ENCODE measurements around the gene MTURN. TPM values are rescaled to one million over a fixed set of nuclear protein-coding genes. Genes with fewer than 3 reads are reported as not detected.

Gene MTURN
- total RNA-seq, 2 experiments from 2014 or later: 38.4 to 38.9 TPM

- Histone ChIP-seq H3K4me3 (ENCODE audit: low read length) (no peak overlapping the region), H3K9me3 (ENCODE audit: control insufficient read depth in 1 of 2, insufficient read depth in 1 of 2, low read length in 2 of 2) (no peaks in the 10 kb centered on the region), H3K27me3 (ENCODE audit: control insufficient read depth in 1 of 2, insufficient read depth in 2 of 2, low read length in 2 of 2) (no peaks in the 10 kb centered on the region), H3K27ac (ENCODE audit: low read depth in 1 of 2, low read length in 2 of 2) (no peak overlapping the region), H3K36me3 (ENCODE audit: insufficient read depth, low read length) (no peaks in the 10 kb centered on the region), H3K4me1 (ENCODE audit: insufficient read depth, low read length) (no peaks in the 10 kb centered on the region)
- TF ChIP-seq, protein P1, sequence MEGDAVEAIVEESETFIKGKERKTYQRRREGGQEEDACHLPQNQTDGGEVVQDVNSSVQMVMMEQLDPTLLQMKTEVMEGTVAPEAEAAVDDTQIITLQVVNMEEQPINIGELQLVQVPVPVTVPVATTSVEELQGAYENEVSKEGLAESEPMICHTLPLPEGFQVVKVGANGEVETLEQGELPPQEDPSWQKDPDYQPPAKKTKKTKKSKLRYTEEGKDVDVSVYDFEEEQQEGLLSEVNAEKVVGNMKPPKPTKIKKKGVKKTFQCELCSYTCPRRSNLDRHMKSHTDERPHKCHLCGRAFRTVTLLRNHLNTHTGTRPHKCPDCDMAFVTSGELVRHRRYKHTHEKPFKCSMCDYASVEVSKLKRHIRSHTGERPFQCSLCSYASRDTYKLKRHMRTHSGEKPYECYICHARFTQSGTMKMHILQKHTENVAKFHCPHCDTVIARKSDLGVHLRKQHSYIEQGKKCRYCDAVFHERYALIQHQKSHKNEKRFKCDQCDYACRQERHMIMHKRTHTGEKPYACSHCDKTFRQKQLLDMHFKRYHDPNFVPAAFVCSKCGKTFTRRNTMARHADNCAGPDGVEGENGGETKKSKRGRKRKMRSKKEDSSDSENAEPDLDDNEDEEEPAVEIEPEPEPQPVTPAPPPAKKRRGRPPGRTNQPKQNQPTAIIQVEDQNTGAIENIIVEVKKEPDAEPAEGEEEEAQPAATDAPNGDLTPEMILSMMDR (IDR thresholded peaks at IDR 0.05): no peak
- no peak for DNase-seq
- Mint-ChIP-seq H3K36me3 (ENCODE audit: low read depth) (no peaks in the 10 kb centered on the region), H3K9me3 (no peaks in the 10 kb centered on the region), H3K4me1 (ENCODE audit: low read depth) (no peaks in the 10 kb centered on the region), H3K4me3 (no peak overlapping the region), H3K27me3 (no peaks in the 10 kb centered on the region), H3K27ac (no peak overlapping the region)
- no peak for ATAC-seq (ENCODE audit: poor library complexity)
- CTCF ChIA-PET: no interaction called here
- intact Hi-C loops (cut with DNase I, micrococcal nuclease): no loop called here
- POLR2A ChIA-PET: no interaction called here
Measured at GRCh38 chr7:30202671-30203070, 67.9 kb downstream of the MTURN start.

GRCh38 chr7:30206491-30206890 lies 71.7 kb downstream of the MTURN start:
- Mint-ChIP-seq H3K27me3 (no peaks in the 10 kb centered on the region), H3K36me3 (ENCODE audit: low read depth) (no peaks in the 10 kb centered on the region), H3K27ac (no peak overlapping the region), H3K4me1 (ENCODE audit: low read depth) (no peaks in the 10 kb centered on the region), H3K9me3 (no peaks in the 10 kb centered on the region), H3K4me3 (no peak overlapping the region)
- DNase-seq (no peak), ATAC-seq (ENCODE audit: poor library complexity) (no peak)
- ChIA-PET CTCF (no interaction called here), POLR2A (no interaction called here)
- no peaks in the 10 kb centered on the region for H3K9me3 ChIP-seq (ENCODE audit: control insufficient read depth in 1 of 2, insufficient read depth in 1 of 2, low read length in 2 of 2)
- TF ChIP-seq, protein P1 (IDR thresholded peaks at IDR 0.05): no peak
- intact Hi-C loops (cut with DNase I, micrococcal nuclease): no loop called here
- H3K36me3 ChIP-seq (ENCODE audit: insufficient read depth, low read length): no peaks in the 10 kb centered on the region
- no peak overlapping the region for H3K4me3 ChIP-seq (ENCODE audit: low read length)
- no peak overlapping the region for H3K27ac ChIP-seq (ENCODE audit: low read depth in 1 of 2, low read length in 2 of 2)
- no peaks in the 10 kb centered on the region for H3K4me1 ChIP-seq (ENCODE audit: insufficient read depth, low read length)
- H3K27me3 ChIP-seq (ENCODE audit: control insufficient read depth in 1 of 2, insufficient read depth in 2 of 2, low read length in 2 of 2): no peaks in the 10 kb centered on the region

- no peaks in the 10 kb centered on the region for H3K9me3 ChIP-seq (ENCODE audit: control insufficient read depth in 1 of 2, insufficient read depth in 1 of 2, low read length in 2 of 2)
Measured at GRCh38 chr7:30206942-30207341, 72.2 kb downstream of the MTURN start.

More at GRCh38 chr7:30206942-30207341, 72.2 kb downstream of the MTURN start:
- intact Hi-C loops (cut with DNase I, micrococcal nuclease): no loop called here
- no peak overlapping the region for H3K4me3 ChIP-seq (ENCODE audit: low read length)
- TF ChIP-seq, protein P1 (IDR thresholded peaks at IDR 0.05): no peak
- H3K27me3 ChIP-seq (ENCODE audit: control insufficient read depth in 1 of 2, insufficient read depth in 2 of 2, low read length in 2 of 2): no peaks in the 10 kb centered on the region
- no peak for DNase-seq
- Mint-ChIP-seq H3K4me3 (no peak overlapping the region), H3K27me3 (no peaks in the 10 kb centered on the region), H3K4me1 (ENCODE audit: low read depth) (no peaks in the 10 kb centered on the region), H3K9me3 (no peaks in the 10 kb centered on the region), H3K36me3 (ENCODE audit: low read depth) (no peaks in the 10 kb centered on the region), H3K27ac (no peak overlapping the region)
- H3K27ac ChIP-seq (ENCODE audit: low read depth in 1 of 2, low read length in 2 of 2): no peak overlapping the region
- no peaks in the 10 kb centered on the region for H3K4me1 ChIP-seq (ENCODE audit: insufficient read depth, low read length)
- ATAC-seq (ENCODE audit: poor library complexity): no peak
- ChIA-PET POLR2A (no interaction called here), CTCF (interaction anchor here (1.5 kb wide), 1 partner anchor 17 kb away, joined by 3 read pairs; no protein-coding TSS in a partner anchor)
- H3K36me3 ChIP-seq (ENCODE audit: insufficient read depth, low read length): no peaks in the 10 kb centered on the region

All from CD4-positive, alpha-beta T cell (primary cell).